Measurements from ENCODE around the gene MUC4.
"Not testable (repeated sequence)": the region's sequence is repeated elsewhere in the genome, so short reads cannot be mapped to it uniquely, and the experiment has no call there.

The MUC4 gene

GRCh38 chr3:195788711-195789581 lies 22.8 kb downstream of the MUC4 start:
- no peak for DNase-seq (ENCODE audit: low read depth in 2 of 2)

DNA sequence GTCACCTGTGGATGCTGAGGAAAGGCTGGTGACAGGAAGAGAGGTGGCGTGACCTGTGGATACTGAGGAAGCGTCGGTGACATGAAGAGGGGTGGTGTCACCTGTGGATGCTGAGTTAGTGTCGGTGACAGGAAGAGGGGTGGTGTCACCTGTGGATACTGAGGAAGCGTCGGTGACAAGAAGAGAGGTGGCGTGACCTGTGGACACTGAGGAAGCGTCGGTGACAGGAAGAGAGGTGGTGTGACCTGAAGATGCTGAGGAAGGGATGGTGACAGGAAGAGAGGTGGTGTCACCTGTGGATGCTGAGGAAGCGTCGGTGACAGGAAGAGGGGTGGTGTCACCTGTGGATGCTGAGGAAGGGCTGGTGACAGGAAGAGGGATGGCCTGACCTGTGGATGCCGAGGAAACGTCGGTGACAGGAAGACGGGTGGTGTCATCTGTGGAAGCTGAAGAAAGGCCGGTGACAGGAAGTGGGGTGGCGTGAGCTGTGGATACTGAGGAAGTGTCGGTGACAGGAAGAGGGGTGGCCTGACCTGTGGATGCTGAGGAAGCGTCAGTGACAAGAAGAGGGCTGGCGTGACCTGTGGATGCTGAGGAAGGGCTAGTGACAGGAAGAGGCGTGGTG lies 25.8 kb downstream of the MUC4 start:
- not testable (repeated sequence) for DNase-seq (ENCODE audit: low read depth in 2 of 2)

GRCh38 chr3:195784031-195784430 lies 27.7 kb downstream of the MUC4 start:
- DNase-seq (ENCODE audit: low read depth in 2 of 2) = not testable (repeated sequence)

DNA sequence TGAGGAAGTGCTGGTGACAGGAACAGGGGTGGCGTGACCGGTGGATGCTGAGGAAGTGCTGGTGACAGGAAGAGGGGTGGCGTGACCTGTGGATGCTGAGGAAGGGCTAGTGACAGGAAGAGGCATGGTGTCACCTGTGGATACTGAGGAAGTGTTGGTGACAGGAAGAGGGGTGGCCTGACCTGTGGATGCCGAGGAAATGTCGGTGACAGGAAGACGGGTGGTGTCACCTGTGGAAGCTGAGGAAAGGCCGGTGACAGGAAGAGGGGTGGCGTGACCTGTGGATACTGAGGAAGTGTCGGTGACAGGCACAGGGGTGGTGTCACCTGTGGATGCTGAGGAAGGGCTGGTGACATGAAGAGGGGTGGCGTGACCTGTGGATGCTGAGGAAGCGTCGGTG lies 30.5 kb downstream of the MUC4 start:
- DNase-seq (ENCODE audit: low read depth in 2 of 2) = not testable (repeated sequence)

- no peak for DNase-seq (ENCODE audit: low read depth in 2 of 2)
These were observed 33.8 kb downstream of the MUC4 start for GRCh38 chr3:195777975-195778374.

DNA sequence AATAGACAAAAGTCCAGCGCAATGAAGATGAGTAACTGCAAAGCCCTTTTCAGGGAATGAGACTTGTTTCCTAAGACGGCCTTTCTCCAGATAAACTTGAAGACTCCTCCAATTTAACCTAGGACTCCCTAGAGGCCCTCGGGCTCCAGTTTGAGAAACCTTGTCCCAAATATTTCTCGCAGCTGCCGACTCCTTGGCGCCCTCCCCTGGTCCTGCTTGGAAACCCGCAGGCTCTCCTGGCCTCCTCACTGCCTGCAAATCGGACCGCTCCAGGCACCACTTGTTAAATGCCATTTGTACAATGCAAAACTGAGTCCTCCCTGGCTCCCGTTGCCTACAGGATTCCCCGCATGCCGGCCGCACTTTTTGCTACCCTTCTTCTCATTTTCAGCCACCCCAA lies 36.8 kb downstream of the MUC4 start:
- no peak for DNase-seq (ENCODE audit: low read depth in 2 of 2)

GRCh38 chr3:195773956-195774537 lies 37.7 kb downstream of the MUC4 start:
- no peak for DNase-seq (ENCODE audit: low read depth in 2 of 2)

GRCh38 chr3:195771646-195772300 lies 40.0 kb downstream of the MUC4 start:
- no peak for DNase-seq (ENCODE audit: low read depth in 2 of 2)

DNA sequence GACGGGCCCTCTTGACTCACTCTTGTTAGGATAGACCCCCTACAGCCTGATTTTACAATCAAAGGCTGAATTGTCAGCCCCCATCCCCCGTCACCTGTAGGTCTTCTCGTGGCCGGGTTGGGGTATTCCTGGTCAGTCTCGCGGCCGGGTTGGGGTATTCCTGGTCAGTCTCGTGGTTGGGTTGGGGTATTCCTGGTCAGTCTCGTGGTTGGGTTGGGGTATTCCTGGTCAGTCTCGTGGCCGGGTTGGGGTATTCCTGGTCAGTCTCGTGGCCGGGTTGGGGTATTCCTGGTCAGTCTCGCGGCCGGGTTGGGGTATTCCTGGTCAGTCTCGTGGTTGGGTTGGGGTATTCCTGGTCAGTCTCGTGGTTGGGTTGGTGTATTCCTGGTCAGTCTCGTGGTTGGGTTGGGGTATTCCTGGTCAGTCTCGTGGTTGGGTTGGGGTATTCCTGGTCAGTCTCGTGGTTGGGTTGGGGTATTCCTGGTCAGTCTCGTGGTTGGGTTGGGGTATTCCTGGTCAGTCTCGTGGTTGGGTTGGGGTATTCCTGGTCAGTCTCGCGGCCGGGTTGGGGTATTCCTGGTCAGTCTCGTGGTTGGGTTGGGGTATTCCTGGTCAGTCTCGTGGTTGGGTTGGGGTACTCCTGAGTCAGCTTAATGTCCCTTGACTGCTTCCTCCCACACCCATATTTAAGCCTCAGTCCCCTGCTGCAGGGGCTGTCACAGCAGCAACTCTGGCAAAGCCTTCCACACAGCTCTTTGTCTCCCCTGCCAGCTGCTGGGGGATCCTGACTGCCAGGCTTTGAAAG lies 40.7 kb downstream of the MUC4 start:
- not testable (repeated sequence) for DNase-seq (ENCODE audit: low read depth in 2 of 2)

- DNase-seq (ENCODE audit: low read depth in 2 of 2) = no peak
These were observed 41.5 kb downstream of the MUC4 start for GRCh38 chr3:195770081-195770840.

DNA sequence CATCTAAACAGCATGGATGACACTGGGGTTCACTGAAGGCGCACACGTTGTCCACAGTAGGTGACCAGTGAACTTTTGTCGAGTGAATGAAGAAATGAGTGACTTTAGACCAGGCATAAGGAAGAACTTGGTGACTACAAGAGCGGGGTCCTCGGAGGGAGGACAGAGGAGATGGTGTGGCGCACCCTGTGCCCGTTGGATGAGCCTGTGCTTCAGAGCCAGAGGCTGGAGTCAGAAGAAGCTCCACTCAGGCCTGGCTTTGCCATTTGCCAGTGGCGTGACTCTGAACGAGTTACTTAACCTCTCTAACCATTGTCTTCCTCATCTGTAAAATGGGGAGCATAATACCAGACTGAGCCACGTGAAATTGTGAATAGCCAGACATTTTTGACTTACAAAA lies 42.2 kb downstream of the MUC4 start:
- DNase-seq (ENCODE audit: low read depth in 2 of 2) = no peak

GRCh38 chr3:195768831-195769303 lies 42.9 kb downstream of the MUC4 start:
- no peak for DNase-seq (ENCODE audit: low read depth in 2 of 2)

DNA sequence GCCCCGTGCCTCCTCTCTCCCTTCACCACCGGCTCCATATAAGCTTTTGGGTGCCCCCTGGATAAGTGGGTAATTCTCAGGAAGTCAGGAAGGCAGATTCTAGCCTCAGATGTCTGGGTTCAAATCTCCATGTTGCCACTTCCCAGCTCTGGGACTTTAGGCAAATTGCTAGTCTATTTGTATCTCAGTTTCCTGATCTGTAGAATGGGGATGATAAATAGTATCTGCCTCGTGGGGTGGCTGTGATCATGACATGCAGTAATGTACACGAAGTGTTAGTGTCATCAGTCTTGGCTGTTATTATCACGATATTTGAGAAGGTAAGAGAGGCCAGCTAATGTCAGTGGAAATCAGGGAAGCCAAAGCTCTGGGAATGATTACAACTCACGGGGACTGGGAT lies 43.3 kb downstream of the MUC4 start:
- DNase-seq (ENCODE audit: low read depth in 2 of 2) = no peak

DNA sequence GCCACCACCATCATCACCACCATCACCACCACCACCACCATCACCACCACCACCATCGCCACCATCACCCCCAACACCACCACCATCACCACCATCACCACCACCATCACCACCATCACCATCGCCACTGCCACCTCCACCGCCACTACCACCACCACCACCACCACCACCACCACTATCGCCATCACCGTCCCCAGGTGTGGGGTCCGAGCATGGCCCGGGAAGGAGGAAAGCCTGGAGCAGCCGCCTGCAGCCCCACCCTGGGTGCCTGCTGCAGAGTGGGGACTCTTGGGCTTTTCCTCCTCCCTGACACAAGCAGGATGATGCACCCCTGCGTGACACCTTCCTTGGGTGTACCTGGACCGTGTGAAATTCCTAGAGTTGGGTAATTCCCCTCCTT lies 43.9 kb downstream of the MUC4 start:
- no peak for DNase-seq (ENCODE audit: low read depth in 2 of 2)

DNA sequence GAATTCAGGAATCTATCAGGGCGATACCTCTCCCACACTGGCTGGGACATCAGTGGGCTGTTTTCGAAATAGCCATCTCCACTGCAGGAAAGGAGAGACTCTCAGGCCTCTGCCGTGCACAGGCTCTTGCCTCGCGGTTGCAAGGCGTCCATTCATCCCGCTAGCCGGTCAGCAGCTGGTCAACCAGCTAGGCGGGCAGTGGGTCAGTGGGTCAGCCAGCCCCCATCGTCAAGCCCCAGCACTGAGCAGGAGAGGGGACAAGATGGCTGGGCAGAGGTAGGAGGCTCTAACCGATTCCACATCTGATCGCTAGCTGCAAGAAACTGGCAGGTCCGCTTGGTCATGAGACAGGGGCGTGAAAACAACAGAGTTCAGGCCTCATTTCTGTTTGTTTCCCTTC lies 45.1 kb downstream of the MUC4 start:
- no peak for DNase-seq (ENCODE audit: low read depth in 2 of 2)

- no peak for DNase-seq (ENCODE audit: low read depth in 2 of 2)
These were observed 46.6 kb downstream of the MUC4 start for GRCh38 chr3:195764961-195765706.

DNA sequence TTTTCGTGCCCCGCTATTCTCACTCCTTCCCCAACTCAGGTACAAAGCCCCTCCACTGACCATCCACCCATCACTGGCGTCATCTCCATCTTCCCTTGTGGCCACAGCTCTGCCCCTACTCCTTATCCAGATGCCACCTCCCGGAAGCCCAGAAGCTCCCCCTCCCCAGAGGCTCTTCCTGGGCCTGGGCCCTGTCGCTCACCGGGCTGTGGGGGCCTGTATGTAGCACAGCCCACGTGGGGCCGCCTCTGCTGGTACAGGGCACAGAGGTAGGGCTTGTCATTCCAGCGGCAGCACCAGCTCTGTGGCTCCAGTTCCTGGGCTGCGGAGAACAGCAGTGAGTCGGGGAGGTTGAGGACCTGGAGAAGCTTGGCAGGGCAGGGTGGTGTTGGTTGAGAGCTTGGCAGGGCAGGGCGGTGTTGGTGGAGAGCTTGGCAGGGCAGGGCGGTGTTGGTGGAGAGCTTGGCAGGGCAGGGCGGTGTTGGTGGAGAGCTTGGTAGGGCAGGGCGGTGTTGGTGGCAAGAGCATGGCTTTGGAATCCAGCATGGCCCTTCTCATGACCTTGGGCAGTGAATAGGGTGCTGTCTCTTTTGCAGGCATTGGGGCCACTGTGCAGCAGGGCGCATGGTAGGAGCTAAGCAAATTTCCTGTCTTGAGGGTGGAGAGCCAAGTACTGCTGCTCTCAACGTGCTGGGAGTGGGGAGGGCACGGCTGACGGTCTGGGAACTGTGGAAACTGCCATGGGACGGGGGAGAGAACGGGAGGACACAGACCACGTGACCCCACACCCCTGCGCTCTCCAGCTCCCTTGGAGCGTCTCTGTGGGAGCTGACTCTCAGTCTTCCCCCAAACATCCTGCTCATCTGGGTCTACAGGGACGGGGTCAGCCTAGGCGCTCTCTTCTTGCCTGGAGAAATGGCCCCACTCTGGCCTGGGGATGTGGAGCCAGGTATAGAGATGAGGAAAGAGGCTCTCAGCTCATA lies 47.6 kb downstream of the MUC4 start:
- DNase-seq (ENCODE audit: low read depth in 2 of 2) = no peak

DNA sequence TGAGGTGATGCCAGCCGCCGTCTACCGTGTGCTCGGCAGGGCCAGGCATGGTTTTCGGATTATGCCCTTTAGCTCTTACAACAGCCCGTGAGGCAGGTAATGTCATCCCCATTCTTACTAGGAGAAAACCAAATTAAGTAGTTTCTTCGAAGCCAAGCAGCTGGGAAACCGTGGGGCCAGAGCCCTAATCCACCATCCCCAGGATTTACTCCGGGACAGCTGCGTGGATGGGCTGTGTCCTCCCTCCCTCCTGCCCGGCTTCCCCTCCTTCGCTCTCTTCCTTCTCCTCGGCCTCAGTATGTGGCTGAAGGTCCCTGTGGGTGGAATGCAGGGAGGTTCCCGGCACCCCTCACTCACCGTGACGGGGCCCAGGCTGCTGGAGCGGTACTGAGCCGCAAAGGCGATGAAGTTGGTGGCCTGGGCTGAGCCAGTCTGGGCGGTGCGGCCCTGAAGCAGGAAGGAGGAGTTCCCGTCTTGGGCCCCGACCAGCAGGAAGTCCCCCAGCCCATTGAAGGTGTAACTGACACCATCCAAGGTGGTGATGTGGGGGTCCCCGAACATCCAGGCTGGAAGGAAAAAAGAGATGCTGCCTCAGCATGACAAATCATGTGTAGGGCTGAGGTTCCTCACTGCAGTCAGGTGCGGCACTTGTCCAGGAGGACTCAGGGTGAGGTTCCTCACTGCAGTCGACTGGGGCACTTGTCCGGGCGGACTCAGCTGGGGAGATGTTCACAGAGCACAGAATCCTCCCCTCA lies 48.5 kb downstream of the MUC4 start:
- no peak for DNase-seq (ENCODE audit: low read depth in 2 of 2)
